Stimulated activated CD8-positive, alpha-beta memory T cell treated with anti-CD3 and anti-CD28 coated beads, Interleukin-12 subunit alpha, Interleukin-12 subunit beta, amount 100 ng/mL, for 24 hours (primary cell): ENCODE data around the gene COL4A2.

Source experiments
- DNase-seq: peaks from one replicate; pipeline ENCODE4 v3.0.0-alpha.2; 2020; ENCODE audit errors: extremely low read depth

COL4A2 gene

DNA sequence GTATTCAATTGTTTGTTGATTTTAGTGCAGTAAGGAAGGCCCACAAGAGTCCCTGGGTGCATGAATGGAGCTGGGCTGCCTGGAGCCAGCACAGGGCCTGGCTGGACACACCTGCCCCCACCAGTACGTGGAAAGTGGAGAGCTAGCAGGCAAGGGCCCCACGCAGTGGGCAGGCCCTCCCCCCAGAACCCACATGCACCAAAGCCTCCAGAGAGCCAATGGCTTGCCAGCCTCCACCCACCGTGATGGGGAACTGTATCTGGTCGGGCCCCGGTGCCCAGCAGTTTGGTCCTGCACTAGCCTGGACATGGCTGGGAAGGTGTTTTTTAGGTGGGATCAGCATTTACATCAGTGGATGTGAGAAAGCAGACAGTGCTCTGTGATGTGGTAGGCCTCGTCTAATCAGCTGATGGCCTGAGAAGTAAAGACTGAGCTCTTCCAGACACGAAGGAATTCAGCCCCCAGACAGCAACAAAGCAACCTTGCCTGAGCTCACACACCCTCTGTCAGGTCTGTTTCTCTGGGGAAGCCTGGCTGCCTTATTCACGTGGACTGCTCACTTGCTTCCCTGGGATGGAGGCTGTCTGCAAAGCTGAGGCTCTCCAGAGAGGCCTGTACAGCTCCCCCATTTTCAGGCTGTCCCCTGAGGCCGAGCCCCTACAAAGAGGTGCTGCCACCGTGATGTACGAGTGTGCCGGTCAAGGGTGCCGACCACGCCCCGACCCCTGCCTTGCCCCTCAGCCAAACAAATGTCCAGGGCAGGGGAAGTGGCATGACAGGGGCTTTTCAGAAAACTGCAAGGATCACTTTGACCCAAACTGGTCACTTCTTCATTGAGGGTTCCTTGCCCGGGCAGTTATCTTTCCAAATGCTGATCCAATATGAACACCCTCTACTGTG is 226.9 kb downstream of the COL4A2 start:
- no peak for DNase-seq

DNA sequence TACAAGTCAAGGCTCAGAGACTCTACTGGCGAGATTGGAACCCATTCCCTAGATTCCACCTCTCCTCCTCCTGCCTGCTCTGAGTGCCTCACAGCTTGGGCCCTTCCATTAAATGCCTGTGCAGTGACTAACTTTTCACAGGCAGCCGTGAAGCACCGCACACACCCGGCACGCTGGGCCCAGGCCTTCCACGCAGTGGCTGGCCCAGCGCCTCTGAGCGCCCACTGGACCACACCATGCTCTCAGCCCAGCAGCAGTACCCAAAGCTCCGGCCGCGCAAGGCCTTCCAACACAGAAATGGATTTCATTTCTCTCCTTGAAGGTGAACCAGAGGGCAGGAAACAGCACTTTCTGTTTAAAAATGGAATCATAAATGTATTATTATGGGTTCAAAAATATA is 228.4 kb downstream of the COL4A2 start:
- no peak for DNase-seq

DNA sequence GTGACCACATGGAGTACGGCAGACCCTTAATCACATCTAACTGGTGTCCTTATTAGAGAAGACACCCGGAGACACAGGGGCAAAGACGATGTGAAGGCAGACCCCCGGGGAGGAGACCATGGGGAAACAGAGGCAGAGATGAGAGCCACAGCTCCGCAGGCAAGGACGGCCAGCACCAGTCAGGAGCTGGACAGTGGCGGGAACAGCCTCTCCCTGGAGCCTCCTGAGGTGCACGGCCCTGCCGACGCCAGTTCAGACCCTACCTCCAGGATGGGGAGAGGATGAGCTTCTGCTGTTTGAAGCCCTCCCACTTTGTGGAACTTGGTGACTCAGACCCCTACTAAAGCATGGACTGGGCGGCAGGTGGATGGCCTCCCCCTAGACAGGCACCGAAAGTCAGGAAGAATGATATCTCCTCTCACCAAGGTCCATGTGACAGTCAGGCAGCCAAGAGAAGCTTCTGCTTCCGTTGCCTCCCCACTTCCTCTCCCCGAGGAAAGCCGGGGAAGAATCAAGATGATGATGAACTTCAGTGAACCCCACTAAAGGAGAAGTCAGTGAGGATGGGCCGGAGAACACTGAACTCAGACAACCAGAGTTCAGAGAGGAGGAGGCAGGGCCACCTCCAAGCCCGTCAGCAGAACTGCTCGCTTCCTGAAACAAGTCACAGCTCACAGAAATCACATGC is 229.1 kb downstream of the COL4A2 start:
- DNase-seq = no peak

DNA sequence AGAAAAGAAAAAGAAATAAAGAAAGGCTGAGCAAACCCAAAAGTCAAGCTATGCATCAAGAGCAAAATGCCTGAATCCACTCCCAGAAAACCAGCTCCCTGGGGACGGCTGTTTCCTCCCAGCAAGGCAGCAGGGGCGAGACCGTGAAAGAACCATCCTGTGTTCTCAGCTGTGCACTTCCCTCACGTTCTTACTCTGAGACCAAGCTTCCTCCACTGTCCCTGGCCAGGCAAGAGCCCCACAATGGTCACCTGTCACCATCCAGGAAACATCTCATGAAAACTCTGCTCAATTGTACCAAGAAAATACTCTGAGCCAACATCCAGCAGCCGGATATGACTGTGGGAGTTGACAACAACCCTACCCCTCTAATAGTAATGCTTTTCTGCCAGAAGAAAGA is 231.5 kb downstream of the COL4A2 start:
- DNase-seq = no peak

DNA sequence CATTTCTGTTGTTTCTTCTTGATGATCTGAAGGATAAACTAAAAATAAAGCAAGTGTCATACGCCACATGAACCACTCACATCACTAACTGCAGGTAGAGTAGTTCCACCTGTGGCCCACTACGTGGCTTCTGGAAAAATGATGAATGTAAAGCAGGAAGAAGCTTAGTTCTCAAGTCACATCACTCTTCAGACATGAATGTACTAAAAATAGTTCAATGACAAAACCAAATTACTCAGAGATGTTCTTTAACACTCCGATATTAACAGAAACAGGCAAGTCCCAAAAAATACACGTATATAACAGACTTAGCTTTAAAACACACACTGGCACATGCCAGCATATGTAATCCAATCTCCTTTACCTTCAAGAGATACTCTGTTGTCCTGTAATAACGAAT is 232.8 kb downstream of the COL4A2 start:
- no peak for DNase-seq

DNA sequence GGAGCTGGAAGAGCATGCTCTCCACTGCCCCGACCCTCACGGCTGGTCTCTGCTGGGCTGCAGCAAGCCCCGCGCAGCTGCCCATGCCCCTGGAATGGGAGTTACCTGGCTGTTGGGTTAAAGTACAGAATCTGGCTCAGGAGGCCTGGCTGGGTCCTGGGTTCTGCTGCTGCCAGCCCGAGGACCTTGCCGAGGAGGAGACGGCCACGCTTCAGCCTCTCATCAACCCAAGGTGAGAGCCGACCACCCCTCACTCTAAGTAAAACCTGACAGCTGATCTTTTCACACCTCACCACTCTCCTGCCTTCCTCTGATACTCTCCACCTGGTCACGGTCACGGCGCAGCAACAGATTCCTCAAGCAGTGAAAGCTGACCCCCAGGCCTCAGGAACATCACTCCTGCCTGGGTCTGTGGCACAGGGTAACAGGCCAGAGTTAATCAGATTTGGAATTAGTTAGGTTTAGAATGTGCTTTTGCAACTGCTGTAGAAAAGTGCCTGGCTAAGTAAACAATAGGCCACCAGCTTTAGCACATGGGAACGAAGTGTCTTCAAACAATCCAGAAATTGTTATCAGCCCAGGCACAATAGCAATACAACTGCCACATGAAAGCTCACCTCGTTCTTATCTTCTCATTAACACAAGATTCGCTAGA is 233.9 kb downstream of the COL4A2 start:
- no peak for DNase-seq

DNA sequence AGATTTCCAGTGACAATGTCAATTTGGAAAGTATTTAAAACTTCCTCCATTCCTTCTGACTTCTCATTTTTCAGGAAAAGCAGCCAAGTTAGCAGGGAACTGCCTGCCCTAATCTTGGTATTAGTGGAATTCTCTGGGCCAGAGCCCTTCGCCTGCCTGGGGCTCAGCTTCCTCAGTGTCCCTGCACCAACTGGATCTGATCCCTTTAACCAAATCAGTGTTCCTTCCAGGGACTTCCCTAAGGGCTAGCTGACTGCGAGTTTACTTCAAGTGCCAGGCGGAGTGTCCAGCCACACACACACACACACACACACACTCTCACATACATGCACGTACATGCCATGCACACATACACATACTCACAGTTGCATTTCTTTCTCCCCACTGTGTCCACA is 234.4 kb downstream of the COL4A2 start:
- no peak for DNase-seq

DNA sequence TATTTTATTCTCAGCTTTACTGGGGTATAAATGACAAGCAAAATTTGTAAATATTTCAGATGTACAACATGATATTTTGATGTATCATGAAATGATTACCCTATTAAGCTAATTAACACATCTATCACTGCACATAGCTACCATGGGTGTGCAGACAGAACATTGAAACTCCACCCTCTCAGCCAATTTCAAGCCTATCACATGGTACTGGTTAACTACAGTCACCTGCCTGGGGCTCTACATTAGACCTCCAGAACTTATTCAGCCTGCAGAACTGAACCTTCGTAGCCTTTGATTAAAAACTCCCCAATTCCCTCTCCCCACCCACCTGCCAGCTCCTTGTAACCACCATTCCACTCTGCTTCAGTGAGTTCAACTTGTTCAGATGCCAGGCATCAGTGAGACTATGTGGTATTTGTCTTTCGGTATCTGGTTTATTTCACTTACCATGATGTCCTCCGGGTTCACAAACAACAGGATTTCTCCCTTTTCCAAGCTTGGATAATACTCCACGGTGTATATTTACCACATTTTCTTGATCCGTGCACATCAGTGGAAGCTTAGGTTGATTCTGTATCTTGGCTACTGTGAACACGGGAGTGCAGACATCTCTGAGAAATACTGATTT is 235.2 kb downstream of the COL4A2 start:
- DNase-seq = no peak

DNA sequence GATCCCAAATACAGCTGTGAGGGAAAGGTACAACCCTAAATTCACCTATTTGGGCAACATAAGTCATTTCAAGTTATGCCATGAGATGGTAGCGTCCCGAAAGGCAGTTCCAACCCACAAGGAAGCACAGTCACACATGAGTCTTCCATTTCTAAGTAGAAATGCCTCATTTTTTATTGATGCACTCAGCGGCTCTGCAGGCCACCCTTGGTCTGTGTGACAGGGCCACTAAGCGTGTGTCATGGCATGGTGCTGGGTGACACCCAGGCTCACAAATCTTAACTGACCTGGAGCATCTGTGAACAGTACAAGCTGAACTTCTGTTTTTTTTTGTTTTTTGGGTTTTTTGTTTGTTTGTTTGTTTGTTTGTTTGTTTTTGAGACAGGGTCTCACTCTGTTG is 239.3 kb downstream of the COL4A2 start:
- DNase-seq = no peak

DNA sequence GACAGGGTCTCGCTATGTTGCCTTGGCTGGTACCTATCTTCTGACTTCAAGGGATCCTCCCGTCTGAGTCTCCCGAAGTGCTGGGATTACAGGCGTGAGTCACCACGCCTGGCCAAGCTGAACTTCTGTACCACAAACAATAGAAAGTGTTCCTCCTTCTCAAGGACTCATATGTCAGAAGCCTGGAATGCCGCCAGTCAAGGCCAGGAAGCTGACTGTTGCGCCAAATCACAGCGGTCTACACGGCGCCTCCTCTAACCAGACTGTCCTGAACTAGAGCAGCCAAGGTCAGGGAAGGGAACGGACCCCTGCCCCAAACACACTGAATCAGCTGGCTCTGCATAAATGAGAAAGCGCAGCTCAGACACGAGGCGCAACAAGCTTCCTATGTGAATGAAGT is 239.8 kb downstream of the COL4A2 start:
- no peak for DNase-seq

DNA sequence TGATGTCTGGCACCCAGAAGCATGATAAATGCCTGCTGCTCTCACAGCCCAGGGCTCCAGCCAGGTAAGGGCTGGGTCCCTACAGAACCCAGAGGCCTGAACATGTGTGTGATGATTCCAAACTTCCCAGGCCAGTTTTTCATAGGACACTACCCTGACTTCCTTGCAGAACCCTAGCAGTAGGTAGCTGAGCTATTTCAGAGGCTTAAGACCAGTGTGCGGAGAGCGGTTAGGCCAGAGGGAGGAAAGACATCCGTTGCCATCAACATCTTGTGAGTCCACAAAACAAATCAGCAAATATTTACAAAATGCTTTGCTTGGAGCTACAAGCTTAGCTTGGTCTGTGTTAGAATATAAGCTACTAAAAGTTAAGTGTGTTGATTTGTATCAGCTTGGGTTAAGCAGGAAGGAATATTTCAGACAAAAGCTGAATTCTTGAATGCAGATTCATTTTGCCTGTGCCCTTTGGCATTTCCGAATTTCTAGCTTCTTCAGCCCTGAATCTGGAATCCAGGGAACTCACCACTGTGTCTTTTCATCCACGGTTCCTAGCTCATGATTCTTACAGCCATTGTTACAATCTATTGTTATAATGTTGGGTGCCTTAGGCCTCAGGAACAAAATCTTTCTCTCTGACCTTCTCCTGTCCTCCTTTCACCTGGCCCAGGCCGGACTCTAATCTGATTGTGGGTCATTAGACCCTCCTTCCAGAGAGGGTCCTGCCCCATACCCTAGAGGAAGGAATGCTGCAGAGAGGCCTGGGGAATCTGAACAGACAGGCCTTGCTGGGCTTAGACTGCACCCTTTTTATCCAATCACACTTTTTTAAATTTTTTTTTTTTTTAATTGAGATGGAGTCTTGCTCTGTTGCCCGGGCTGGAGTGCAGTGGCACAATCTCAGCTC is 242.1 kb downstream of the COL4A2 start:
- no peak for DNase-seq

DNA sequence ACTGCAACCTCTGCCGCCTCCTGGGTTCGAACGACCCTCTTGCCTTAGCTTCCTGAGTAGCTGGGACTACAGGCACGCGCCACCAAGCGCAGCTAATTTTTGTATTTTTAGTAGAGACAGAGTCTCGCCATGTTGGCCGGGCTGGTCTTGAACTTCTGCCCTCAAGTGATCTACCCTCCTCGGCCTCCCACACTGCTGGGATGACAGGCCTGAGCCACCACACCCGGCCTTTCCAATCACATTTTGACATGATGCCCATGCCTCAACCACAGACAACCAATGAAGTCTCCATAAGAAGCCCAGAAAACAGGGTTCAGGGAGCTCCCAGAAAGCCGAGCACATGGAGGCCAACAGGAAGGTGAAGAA is 242.7 kb downstream of the COL4A2 start:
- no peak for DNase-seq

DNA sequence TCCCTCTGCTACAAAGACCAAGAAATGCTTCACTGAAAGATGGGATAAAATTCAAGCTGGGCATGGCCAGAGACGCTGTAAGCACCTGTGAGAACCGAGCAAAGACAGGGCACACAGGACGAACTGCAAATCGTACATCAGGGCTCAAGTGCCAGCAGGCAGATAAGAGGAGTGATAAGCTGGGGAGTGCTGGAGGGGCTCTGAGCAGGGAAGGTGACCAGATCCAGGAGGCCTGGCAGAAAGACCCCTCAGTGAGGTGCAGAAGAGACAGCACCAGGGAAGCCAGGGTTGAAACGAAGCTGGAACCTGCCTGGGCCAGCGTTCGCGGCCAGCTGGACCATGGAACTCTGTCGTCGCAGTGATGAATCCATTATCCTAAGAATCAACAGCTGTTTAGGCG is 244.2 kb downstream of the COL4A2 start:
- DNase-seq = no peak

DNA sequence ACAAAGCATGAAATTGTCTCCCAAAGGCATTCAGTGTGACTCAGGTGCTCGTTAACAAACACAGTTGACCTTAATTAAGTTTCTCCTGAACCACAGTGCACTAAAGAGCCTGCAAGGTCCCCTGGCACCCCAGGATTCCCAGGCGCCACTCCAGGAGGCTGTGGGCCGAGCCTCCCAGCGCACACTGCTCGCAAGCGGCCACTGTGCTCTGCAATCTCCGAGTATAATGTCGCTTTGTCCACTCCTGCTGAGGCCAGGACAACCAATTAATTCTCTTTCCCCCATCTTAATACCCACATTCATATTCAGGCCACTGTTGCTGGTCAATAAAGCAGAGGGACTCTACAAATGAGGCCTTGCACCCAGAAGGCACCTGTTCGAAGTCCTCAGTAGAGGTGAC is 245.7 kb downstream of the COL4A2 start:
- DNase-seq = no peak

DNA sequence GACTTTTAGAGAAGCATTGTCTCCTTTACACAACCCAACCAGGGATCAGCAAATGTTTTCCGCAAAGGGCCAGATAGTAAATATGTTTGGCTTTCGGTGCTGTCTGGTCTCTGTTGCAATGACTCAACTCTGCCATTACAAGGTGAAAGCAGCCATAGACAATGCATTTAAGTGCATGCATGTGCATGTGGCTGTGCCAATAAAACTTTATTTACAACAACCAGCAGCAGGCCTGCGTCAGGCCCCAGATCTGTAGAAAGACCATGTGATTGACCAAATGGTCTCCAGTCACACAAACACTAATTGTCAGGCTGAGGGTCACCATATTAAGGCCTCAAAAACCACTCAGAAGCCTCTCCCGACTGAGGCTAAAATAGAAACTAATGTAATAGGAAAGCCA is 246.3 kb downstream of the COL4A2 start:
- no peak for DNase-seq

DNA sequence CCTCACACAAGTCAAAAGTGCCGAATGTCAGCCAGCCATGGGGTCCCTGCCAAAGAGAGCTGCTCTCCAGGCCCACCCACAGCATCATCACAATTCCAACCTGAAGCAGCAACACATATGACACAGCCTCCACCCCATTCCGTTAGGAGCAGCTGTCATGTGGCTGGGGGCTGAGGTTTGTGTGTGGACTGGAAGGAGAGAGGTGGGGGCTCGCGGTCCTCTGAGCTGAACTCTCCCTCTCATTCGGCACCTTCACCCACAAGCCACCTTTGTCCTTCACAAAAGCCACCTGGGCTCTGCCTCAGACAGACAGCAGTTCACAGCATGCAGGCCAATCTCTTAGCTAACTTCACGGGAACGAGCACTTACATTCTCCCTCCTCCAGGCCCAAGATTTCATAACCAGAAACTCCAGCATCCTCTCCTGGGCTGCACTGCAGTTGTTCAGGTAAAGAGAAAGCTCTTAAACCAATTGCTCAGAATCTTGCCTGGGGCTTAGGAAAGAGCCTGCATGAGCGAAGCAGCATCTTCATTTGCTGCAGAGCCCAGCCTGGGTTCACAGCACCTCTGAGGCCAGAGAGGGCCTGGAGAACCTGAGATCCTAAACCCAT is 247.2 kb downstream of the COL4A2 start:
- DNase-seq = no peak

DNA sequence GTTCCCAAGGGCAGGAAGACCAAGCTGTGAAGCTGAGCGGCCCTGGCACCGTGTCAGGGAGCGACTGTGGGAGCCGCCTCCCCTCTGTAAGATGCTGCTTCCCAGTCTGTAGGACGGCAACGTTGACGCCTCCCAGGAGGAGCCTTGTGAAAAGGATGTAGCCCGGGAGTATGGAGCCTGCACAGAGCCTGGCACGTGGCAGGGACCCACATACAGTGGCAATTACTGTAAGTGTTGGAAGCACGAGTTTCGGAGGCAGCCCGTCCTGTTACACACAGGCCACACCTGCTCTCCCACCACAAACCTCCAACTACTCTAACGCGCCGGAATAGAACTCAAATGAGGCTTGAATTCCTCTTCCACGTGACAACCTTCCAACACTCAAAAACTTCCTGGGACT is 247.9 kb downstream of the COL4A2 start:
- DNase-seq = no peak

DNA sequence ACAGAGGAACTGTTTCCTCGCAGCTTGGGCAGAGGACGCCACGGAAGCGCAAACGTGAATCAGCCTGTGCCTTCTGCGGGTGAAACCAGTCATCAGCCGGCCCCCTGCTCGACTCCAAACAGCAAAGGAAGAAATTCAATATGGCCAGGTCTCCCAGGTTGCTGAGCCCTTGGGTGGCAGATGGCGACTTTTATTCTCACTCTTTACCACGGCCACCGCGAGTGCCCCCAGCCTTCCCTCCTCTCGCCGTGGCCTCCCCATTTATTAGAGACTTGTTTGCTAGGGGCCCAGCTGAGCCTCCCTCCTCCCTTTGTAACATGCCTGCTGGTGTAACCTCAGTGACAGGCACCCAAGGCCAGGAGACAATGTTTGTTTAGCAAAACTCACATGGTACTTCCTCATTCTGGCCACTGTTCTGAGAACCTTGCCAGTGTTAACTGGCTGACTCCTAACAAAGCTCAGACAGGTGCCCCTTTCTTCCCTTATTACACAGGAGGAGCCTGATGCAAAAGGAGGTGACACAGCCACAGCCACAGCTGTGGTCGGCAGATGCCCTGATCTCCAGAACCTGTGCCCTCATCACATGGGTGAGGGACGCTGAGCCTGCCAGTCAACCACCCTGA is 248.6 kb downstream of the COL4A2 start:
- no peak for DNase-seq

DNA sequence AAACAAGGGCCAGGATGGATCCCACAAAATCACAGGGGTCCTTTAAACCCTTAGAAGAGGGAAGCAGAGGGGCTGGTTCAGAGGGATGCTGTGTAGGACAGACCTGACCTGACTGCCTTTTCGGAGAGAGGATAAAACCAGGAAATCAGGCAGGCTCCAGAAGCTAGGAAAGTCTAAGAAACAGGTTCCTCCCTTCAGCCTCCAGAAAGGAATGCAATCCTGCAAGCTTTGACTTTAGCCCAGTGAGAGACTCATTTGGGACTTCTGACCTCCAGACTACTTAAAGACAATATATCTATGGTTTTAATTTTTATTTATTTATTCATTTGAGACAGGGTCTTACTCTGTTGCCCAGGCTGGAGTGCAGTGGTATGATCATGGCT is 249.1 kb downstream of the COL4A2 start:
- no peak for DNase-seq

DNA sequence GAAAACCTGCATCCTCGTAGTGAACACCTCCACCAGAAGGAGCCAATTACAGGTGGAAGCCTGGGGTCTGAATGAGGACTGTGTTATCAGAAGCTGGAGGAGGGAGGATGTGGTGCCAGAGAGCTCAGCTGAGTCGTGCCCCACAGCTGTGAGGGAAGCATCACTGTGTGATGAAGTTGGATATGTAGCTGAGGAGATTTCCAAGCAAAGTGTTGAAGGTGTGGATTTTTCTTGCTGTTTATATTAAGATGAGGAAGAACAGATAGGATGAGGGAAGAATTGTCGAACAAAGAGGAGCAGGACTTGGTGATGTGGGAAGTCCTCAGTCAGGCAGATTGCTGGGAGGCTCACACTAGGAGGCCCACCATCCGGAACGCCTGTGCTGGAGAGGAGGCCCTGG is 250.0 kb downstream of the COL4A2 start:
- DNase-seq = no peak
